NCI-H226 (cell line): ENCODE data around the gene ATP1B2.

Experiments used
- DNase-seq: peaks from one replicate; pipeline ENCODE4 v3.0.0-alpha.2; 2015

The ATP1B2 gene

GRCh38 chr17:7686222-7687071 lies 35.7 kb downstream of the ATP1B2 start:
- peak; percentile 39 for DNase-seq

GRCh38 chr17:7687072-7687907 lies 36.6 kb downstream of the ATP1B2 start, which contains the start of gene TP53:
Gene TP53, minus strand, starts transcription at chr17:7687490. Its CDS starts 10,896 bp downstream, at chr17:7676594.
- DNase-seq = peak; percentile 85

- DNase-seq = peak; percentile 99
Observed at GRCh38 chr17:7687908-7688807, 37.4 kb downstream of the ATP1B2 start, which contains the start of gene WRAP53. Gene WRAP53, plus strand, starts transcription at chr17:7688477. Its CDS starts 172 bp downstream, at chr17:7688649.

GRCh38 chr17:7688808-7689316 lies 38.1 kb downstream of the ATP1B2 start:
- DNase-seq = no peak

- DNase-seq = no peak
Observed at GRCh38 chr17:7695586-7695985, 44.9 kb downstream of the ATP1B2 start.

- no peak for DNase-seq
Observed at GRCh38 chr17:7697828-7698588, 47.3 kb downstream of the ATP1B2 start.

GRCh38 chr17:7700510-7700909 lies 49.8 kb downstream of the ATP1B2 start:
- DNase-seq = no peak

- no peak for DNase-seq
Observed at GRCh38 chr17:7701681-7702080, 51.0 kb downstream of the ATP1B2 start.

GRCh38 chr17:7702776-7703175 lies 52.0 kb downstream of the ATP1B2 start:
- DNase-seq = no peak

GRCh38 chr17:7703584-7704479 lies 53.1 kb downstream of the ATP1B2 start:
- DNase-seq = peak; percentile 24

GRCh38 chr17:7704601-7705268 lies 54.0 kb downstream of the ATP1B2 start, which contains the start of gene EFNB3:
Gene EFNB3, plus strand, starts transcription at chr17:7705202. Its CDS starts 397 bp downstream, at chr17:7705599.
- DNase-seq = peak; percentile 39

- no peak for DNase-seq
Observed at GRCh38 chr17:7705269-7706255, 54.8 kb downstream of the ATP1B2 start.

GRCh38 chr17:7706631-7707354 lies 56.1 kb downstream of the ATP1B2 start:
- no peak for DNase-seq
